OCI-M2 (cell line): Measurements from ENCODE around the gene LMF1.

ENCODE experiments used
- DNase-seq: peaks from one replicate; lab custom pipeline; 2025; ENCODE audit not compliant: unreplicated experiment; lab: John Stamatoyannopoulos, UW

LMF1 gene

GRCh38 chr16:817001-817906, 153.5 kb downstream of the LMF1 start:
- no peak for DNase-seq

- no peak for DNase-seq
Observed at GRCh38 chr16:815861-816260, 154.9 kb downstream of the LMF1 start.

GRCh38 chr16:814974-815373, 155.8 kb downstream of the LMF1 start:
- no peak for DNase-seq

GRCh38 chr16:813916-814412, 156.8 kb downstream of the LMF1 start:
- no peak for DNase-seq

GRCh38 chr16:813204-813915, 157.4 kb downstream of the LMF1 start:
- DNase-seq: no peak

- DNase-seq: no peak
Observed at GRCh38 chr16:808085-808386, 162.7 kb downstream of the LMF1 start.

- peak; percentile 37 for DNase-seq
Observed at GRCh38 chr16:807347-808084, 163.3 kb downstream of the LMF1 start.

- DNase-seq: no peak
Observed at GRCh38 chr16:805474-805873, 165.3 kb downstream of the LMF1 start.

- DNase-seq: no peak
Observed at GRCh38 chr16:804193-805048, 166.4 kb downstream of the LMF1 start.

GRCh38 chr16:803754-804080, 167.1 kb downstream of the LMF1 start:
- DNase-seq: no peak
